ENCODE measurements around the gene MFSD12. TPM values are rescaled to one million over a fixed set of nuclear protein-coding genes. Genes with fewer than 3 reads are reported as not detected.

The MFSD12 gene
- total RNA-seq, 4 donors from 2014 or later: 22.1 to 94.1 (median 42.2) TPM

DNA sequence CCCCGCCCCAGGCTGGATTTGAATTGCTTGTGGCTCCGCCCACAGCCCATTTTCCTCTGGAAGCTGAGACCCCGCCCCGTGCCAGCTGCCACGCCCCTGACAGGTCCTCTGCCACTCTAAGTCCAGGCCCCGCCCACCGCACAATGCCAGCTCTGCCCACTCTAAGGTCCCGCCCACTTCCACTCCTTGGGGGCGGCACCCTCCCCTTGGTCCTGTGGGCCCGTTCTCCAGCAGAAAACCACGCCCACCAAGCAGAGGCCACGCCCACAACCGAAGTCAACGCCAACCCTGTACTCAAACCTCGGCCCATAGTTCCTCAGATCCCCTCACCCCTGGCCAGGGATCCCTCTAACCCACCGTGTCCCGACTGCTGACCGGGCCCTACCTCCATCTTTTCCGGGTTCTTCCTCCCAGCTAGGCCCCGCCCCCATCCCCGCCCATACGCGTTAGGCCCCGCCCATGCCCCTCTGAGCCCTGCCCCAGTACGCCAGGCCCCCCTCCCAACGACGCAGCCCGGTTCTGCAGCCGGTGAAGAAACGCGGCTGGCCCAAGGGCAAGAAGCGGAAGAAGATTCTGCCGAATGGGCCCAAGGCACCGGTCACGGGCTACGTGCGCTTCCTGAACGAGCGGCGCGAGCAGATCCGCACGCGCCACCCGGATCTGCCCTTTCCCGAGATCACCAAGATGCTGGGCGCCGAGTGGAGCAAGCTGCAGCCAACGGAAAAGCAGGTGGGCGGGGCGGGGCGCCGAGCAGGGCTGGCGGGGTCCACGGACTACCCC is 16.7 kb upstream of the MFSD12 start:
- H3K27me3 ChIP-seq: no peaks in the 10 kb centered on the region
- no peak for ATAC-seq
- H3K9me3 ChIP-seq: no peaks in the 10 kb centered on the region
- 38 to 53% methylated on average over 7 to 16 of the region's 55 CpGs for WGBS, 2 donors (ENCODE audit: low coverage in 1 of 2)
- TF ChIP-seq POLR2AphosphoS5 (IDR thresholded peaks at IDR 0.05) (no peak), POLR2A (IDR thresholded peaks at IDR 0.05) (no peak), EP300 (IDR thresholded peaks at IDR 0.05) (no peak)
- TF ChIP-seq, protein P1, sequence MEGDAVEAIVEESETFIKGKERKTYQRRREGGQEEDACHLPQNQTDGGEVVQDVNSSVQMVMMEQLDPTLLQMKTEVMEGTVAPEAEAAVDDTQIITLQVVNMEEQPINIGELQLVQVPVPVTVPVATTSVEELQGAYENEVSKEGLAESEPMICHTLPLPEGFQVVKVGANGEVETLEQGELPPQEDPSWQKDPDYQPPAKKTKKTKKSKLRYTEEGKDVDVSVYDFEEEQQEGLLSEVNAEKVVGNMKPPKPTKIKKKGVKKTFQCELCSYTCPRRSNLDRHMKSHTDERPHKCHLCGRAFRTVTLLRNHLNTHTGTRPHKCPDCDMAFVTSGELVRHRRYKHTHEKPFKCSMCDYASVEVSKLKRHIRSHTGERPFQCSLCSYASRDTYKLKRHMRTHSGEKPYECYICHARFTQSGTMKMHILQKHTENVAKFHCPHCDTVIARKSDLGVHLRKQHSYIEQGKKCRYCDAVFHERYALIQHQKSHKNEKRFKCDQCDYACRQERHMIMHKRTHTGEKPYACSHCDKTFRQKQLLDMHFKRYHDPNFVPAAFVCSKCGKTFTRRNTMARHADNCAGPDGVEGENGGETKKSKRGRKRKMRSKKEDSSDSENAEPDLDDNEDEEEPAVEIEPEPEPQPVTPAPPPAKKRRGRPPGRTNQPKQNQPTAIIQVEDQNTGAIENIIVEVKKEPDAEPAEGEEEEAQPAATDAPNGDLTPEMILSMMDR (IDR thresholded peaks at IDR 0.05): no peak
- peaks cover 0 to 58% (median 21%) of the 10 kb centered on the region in 3 donors for H3K4me1 ChIP-seq
- peaks cover 0 to 12% of the 10 kb centered on the region in 2 donors for H3K36me3 ChIP-seq
- peak overlapping the region; percentile 66 to 75 for H3K4me3 ChIP-seq
- peak overlapping the region in 3 of 4 donors; percentile 90 to 91 (median 90) for H3K27ac ChIP-seq

DNA sequence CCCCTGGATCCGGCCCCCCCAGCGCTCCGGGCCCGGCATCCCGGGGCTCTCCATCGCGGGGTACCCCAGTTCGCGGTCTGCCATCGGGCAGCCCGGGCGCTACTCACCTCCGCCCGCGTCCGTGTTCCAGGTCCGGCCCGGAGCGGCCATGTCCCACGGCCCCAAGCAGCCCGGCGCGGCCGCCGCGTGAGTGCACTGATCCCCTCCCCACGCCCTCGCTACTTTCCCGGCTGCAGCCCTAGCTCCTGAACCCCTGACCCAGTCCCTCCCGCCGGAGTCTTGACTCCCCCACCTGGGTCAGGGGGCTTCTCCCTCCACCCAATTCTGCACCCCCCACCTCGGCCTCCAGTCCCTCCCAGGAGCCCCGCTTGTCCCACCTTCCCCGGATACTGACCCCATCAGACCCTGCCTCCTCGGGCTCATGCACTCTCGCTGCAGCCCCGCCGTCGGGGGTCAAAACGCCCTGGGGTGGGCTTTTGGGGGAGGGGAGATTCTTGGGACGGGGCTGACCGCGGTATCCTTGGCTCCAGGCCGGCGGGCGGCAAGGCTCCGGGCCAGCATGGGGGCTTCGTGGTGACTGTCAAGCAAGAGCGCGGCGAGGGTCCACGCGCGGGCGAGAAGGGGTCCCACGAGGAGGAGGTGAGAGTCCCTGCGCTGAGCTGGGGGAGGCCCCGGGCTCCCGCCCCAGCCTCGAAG is 15.9 kb upstream of the MFSD12 start:
- Histone ChIP-seq H3K27ac (peak overlapping the region; percentile 48 to 91 (median 90)), H3K4me3 (peak overlapping the region; percentile 66 to 75), H3K4me1 (peaks cover 0 to 58% (median 21%) of the 10 kb centered on the region in 3 donors), H3K36me3 (peaks cover 0 to 12% of the 10 kb centered on the region in 2 donors), H3K9me3 (no peaks in the 10 kb centered on the region), H3K27me3 (no peaks in the 10 kb centered on the region)
- 0% methylated on average over 2 of the region's 60 CpGs for WGBS, 2 donors (ENCODE audit: low coverage in 1 of 2)
- TF ChIP-seq, protein P1 (IDR thresholded peaks at IDR 0.05): no peak
- TF ChIP-seq EP300 (IDR thresholded peaks at IDR 0.05) (no peak), POLR2AphosphoS5 (IDR thresholded peaks at IDR 0.05) (no peak), POLR2A (IDR thresholded peaks at IDR 0.05) (no peak)
- ATAC-seq: peak; percentile 2

DNA sequence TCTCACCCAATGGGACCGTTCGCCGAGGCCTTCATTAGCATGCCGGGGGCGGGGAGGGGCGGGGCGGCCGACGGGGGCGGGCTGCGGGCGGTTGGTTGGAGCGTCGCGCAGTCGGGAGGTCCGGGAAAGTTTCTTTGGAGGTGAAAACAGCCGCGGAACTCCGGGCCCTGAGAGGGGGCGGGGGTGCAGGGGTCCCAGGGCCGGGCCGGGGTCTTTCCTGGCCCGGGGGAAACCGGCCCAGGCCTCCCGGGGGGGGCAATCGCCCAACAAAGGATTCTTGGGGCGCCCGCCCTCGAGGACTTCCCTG is 15.4 kb upstream of the MFSD12 start, which contains the start of gene HMG20B:
Gene HMG20B (plus strand): TSS at position 90 of the 307 bp plus-strand sequence. CDS start 366 bp downstream, outside the sequence.
- H3K4me1 ChIP-seq: peaks cover 0 to 58% (median 21%) of the 10 kb centered on the region in 3 donors
- no peaks in the 10 kb centered on the region for H3K27me3 ChIP-seq

DNA sequence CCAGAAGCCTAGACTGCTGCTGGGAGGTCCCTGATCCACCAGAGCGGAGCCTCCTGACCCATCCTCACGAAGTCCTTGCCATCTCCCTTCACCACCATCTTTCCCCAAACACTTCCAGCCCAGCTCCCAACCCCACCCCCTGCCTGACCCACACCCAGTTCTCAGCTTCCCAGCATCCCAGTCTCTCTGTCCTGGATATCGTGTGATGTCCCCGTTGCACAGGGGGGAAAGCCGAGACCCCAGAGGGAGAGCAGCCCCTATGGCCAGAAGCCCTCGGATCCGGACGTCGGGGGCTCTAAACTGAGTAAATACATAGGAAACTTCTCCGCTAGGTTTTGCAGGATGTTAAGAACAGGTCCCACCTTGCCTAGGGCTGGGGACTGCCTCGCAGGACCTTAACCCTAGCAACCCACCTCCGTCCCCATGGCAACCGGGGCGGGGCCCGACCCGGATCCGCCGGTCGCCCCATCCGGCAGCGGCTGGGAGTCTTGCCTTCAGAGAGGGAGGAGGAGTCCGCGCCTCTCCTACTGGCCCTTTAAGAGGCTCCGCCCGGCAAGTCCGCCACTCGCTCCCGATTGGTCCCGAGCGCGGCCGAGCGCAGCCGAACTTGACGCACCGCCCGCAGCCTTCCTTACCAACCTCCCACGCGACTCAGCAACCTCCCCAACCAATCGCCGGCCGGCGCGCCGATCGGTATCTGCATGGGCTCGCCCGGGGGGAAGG is 14.9 kb upstream of the MFSD12 start:
- peak overlapping the region; percentile 37 to 75 for H3K4me3 ChIP-seq
- WGBS, 2 donors (ENCODE audit: low coverage in 1 of 2): no CpG with 5 or more reads among the region's 48 CpGs
- ATAC-seq: peak; percentile 98
- peaks cover 0 to 8% of the 10 kb centered on the region in 2 donors for H3K36me3 ChIP-seq
- TF ChIP-seq EP300 (IDR thresholded peaks at IDR 0.05) (no peak), POLR2A (IDR thresholded peaks at IDR 0.05) (no peak), POLR2AphosphoS5 (IDR thresholded peaks at IDR 0.05) (no peak)
- TF ChIP-seq, protein P1 (IDR thresholded peaks at IDR 0.05): no peak
- H3K9me3 ChIP-seq: no peaks in the 10 kb centered on the region
- no peaks in the 10 kb centered on the region for H3K27me3 ChIP-seq
- peaks cover 0 to 56% (median 21%) of the 10 kb centered on the region in 3 donors for H3K4me1 ChIP-seq
- peak overlapping the region in 3 of 4 donors; percentile 90 to 91 (median 90) for H3K27ac ChIP-seq

More for the DNA sequence above, 15.4 kb upstream of the MFSD12 start, which contains the start of gene HMG20B:
- H3K36me3 ChIP-seq: peaks cover 0 to 8% of the 10 kb centered on the region in 2 donors
- H3K27ac ChIP-seq: peak within 1 kb of the TSS; percentile 48 to 91 (median 90)
- H3K4me3 ChIP-seq: peak within 1 kb of the TSS; percentile 66 to 75
- no peaks in the 10 kb centered on the region for H3K9me3 ChIP-seq
- WGBS, 2 donors (ENCODE audit: low coverage in 1 of 2): no CpG with 5 or more reads among the region's 30 CpGs
- TF ChIP-seq, protein P1 (IDR thresholded peaks at IDR 0.05): no peak
- peak; percentile 22 to 46 for TF ChIP-seq POLR2A (IDR thresholded peaks at IDR 0.05)
- no peak for ATAC-seq

Measured in gastroesophageal sphincter (tissue), 4 donors.